GM06990 (cell line): ENCODE data around the gene FGF5.

Experiments
- DNase-seq: peaks from one replicate; pipeline ENCODE4 v3.0.0-alpha.2; 2011; ENCODE audit not compliant: insufficient read length; ENCODE audit errors: extremely low read depth
- H3K27me3 ChIP-seq: replicated peaks from 2 replicates; pipeline ENCODE4 v1.6.0; 2011; ENCODE audit warnings: low read length; ENCODE audit not compliant: control insufficient read depth, insufficient read depth
- H3K36me3 ChIP-seq: 2 replicates; pipeline ENCODE4 v1.5.1; 2011; ENCODE audit warnings: low read length; ENCODE audit not compliant: control insufficient read depth, insufficient read depth
- H3K4me3 ChIP-seq: replicated peaks from 2 replicates; pipeline ENCODE4 v1.5.1; 2011; ENCODE audit warnings: low read depth, mild to moderate bottlenecking, control low read depth, low read length
- TF ChIP-seq, protein P1 (sequence below): IDR thresholded peaks from 2 replicates; pipeline ENCODE4 v1.5.1; 2011; ENCODE audit warnings: low read length, control low read depth, mild to moderate bottlenecking, inconsistent platforms; ENCODE audit not compliant: insufficient read depth, poor library complexity, severe bottlenecking

Gene FGF5

DNA sequence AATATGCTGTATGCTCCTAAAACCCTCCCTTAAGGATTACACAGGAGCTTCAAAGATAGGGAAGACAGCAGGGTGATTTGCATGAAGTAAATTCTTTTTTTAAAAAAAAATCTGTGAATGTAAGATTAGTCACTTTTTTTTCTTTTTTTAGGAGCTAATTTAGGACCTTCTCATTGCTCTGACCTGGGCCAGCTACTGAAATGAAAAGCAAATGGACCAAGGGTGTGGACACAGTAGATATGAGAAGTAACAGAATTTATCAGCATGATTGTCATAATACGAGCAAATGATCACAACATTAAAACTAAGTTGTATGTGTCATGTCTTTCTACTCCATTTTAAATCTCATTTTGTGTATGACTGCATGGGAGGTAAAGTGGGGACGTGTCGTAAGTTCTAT, 6.6 kb upstream of the FGF5 start:
- Histone ChIP-seq H3K27me3 (peaks cover 1% of the 10 kb centered on the region; the same call in 1 of the 2 replicates), H3K36me3 (no peaks in the 10 kb centered on the region), H3K4me3 (no peak overlapping the region)
- TF ChIP-seq, protein P1, sequence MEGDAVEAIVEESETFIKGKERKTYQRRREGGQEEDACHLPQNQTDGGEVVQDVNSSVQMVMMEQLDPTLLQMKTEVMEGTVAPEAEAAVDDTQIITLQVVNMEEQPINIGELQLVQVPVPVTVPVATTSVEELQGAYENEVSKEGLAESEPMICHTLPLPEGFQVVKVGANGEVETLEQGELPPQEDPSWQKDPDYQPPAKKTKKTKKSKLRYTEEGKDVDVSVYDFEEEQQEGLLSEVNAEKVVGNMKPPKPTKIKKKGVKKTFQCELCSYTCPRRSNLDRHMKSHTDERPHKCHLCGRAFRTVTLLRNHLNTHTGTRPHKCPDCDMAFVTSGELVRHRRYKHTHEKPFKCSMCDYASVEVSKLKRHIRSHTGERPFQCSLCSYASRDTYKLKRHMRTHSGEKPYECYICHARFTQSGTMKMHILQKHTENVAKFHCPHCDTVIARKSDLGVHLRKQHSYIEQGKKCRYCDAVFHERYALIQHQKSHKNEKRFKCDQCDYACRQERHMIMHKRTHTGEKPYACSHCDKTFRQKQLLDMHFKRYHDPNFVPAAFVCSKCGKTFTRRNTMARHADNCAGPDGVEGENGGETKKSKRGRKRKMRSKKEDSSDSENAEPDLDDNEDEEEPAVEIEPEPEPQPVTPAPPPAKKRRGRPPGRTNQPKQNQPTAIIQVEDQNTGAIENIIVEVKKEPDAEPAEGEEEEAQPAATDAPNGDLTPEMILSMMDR, result no peak
- DNase-seq, result no peak

DNA sequence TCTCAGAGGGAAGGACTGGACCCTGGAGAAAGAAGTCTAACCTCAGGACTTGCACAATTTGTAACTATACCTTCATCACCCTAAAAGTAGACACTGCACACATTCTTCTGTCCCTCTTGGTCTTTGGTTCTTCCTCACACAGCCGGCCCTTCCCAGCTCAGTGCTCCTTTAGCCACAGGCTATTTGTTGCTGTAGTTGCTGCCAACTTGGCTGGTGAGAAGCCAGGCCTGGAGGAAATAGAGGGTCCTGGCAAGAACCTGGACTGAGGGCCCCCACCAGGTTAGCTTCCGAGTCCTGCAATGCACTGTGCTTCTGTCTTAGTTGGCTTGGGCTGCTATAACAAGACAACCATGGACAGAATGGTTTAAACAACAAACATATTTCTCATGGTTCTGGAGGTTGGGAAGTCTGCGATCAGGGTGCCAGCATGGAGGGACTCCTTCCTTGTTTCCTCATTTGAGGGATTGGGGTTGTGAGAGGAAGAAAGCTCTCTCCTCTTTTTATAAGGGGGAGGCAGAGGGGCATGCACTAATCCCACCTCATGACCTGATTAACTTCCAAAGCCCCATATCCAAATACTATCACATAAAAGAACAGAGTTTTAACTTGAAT, 4.4 kb upstream of the FGF5 start:
- Histone ChIP-seq H3K4me3 (no peak overlapping the region), H3K36me3 (no peaks in the 10 kb centered on the region), H3K27me3 (peaks cover 3% of the 10 kb centered on the region)
- TF ChIP-seq, protein P1, result no peak
- no peak for DNase-seq

DNA sequence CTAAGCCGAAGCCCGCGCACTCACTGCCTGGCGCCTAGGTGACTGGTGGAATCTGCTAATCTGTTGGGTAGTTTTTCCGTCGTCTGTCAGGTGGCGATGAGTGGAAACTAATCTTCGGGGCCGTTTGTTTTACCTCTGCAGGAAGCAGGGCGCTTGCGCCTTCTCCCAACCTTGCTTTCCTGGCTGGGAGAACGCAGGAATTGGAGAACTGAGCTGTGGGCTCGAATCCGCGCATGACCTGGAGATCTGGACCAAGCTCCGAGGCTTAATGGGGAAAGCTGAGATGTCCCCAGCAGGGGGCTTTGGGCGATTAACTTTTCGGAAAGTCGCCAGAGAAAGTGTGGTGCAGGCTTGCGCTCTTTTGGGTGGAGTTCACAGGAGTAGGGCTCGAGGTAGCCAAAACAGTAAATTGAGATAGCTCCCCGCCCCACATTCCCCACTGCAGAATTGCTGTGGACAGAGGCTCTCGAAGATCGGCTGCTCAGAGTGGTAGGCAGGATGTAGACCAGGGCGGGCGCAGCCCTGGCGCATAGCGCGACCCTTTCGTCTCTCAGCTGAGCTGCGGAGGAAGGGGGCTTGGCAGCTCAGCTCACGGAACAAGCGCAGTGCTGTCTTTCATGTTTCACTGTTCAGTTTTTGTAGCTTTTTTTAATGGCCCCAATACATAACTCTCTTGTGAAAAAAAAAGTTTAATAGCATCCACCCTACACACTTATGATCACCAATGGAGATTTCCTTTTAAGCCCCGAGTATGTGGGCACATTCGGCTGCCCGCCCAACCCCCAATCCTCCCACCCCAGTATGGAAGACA, 2.7 kb upstream of the FGF5 start:
- H3K27me3 ChIP-seq, result peaks cover 6% of the 10 kb centered on the region
- TF ChIP-seq, protein P1, result no peak
- no peaks in the 10 kb centered on the region for H3K36me3 ChIP-seq
- no peak for DNase-seq
- no peak overlapping the region for H3K4me3 ChIP-seq

DNA sequence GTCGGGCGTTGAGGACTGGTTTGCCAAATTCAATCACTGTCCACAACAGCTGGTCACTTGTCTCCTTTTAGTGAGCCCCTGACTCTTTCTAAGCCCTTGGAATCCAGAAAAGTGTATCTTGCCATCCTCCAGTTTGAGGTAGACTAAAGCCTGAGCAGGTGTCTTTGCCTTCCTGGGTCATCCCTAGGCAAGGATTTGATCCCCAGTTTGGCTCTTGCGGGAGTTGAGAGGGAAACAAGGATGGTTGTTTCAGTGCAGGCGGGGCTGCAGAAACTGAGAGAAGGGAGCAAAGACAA, 2.2 kb upstream of the FGF5 start:
- H3K36me3 ChIP-seq, result no peaks in the 10 kb centered on the region
- DNase-seq, result no peak
- H3K27me3 ChIP-seq, result peaks cover 6% of the 10 kb centered on the region

DNA sequence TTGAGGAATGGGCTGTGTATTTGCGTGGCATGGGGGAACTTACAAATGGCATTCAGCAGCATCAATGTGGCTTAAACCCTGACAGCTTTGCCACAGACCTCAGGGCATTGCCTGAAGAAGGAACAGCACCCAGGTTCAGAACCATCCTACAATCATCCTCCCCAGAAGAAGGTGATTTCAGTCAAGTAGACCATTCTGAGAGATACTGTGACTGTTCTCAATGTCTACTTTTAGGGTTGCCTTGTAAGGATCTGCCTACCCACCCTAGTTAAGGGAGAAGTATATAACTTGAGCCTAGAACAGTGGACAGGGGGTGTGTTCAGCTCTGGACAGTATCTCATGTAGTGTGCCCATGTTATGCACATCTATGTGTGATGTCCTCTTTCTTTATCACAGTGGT, 1.6 kb upstream of the FGF5 start:
- no peak for DNase-seq
- Histone ChIP-seq H3K4me3 (no peak overlapping the region), H3K36me3 (no peaks in the 10 kb centered on the region), H3K27me3 (peaks cover 6% of the 10 kb centered on the region)
- TF ChIP-seq, protein P1, result no peak

More for the DNA sequence above, 2.2 kb upstream of the FGF5 start:
- no peak overlapping the region for H3K4me3 ChIP-seq
- TF ChIP-seq, protein P1, result no peak
